HCT116 (cell line): ENCODE results near the gene MIDN. TPM values are rescaled to one million over a fixed set of nuclear protein-coding genes. Genes with fewer than 3 reads are reported as not detected.

Experiments
- ATAC-seq: fragments of 200-7000 bp; cut with Tn5 transposase; 2 replicates; pipeline ENCODE4 v1.9.1; 2020; ENCODE audit warnings: mild to moderate bottlenecking, moderate library complexity
- BruUV-seq: library from RNA; stranded (reverse); fragments of 400-500 nt; replicated peaks from 2 replicates; lab custom pipeline; 2021; lab: Mats Ljungman, UMichigan
- CTCF ChIA-PET: fragments of 300-600 bp; sonication (Branson Sonifier 250); formaldehyde crosslinking; loops from one replicate; lab custom pipeline; 2021; ENCODE audit warnings: antibody characterized with exemption; lab: Charles Lee
- POLR2A ChIA-PET: fragments of 300-600, 350-600 bp; sonication (Branson Sonifier 250); formaldehyde crosslinking; loops from one replicate; lab custom pipeline; 2021; ENCODE audit warnings: antibody characterized with exemption; lab: Charles Lee
- RAD21 ChIA-PET, 2 experiments: fragments of 300-600 bp; sonication (Branson Sonifier 250); formaldehyde crosslinking; loops; one replicate each; lab custom pipeline; 2023; ENCODE audit warnings: low total read pairs in 2 of 2; ENCODE audit not compliant: uncharacterized antibody in 2 of 2, unreplicated experiment in 2 of 2, low non-redundant PET in 1 of 2; lab: Charles Lee
- DNase-seq: peaks from one replicate; pipeline ENCODE4 v3.0.0-alpha.2; 2010; ENCODE audit warnings: low read depth, low spot score
- H2AFZ ChIP-seq: fragments of 200-600 bp; shearing (Covaris generic), sonication (generic); 2 replicates; pipeline ENCODE4 v1.6.1; 2017; ENCODE audit warnings: low read depth, mixed run types, mixed read lengths, antibody characterized with exemption, low read length; ENCODE audit not compliant: poor library complexity, severe bottlenecking
- H3K27ac ChIP-seq: 2 replicates; pipeline ENCODE4 v1.5.1; 2012; ENCODE audit warnings: low read depth, low read length
- H3K27me3 ChIP-seq: fragments of 200-600 bp; sonication (generic); 2 replicates; pipeline ENCODE4 v1.6.1; 2016; ENCODE audit warnings: mixed run types, low read length, mixed read lengths; ENCODE audit not compliant: insufficient read depth
- H3K36me3 ChIP-seq, 2 experiments: fragments of 200-500 bp in 1 of 2; fragments of 200-600 bp in 1 of 2; sonication (Bioruptor generic) in 1 of 2; sonication (generic) in 1 of 2; 2 replicates each; pipeline versions ENCODE4 v1.5.1 to v1.6.1; 2014 to 2016; ENCODE audit warnings: low read length in 2 of 2, inconsistent platforms in 1 of 2, mixed read lengths in 1 of 2, mixed run types in 1 of 2; ENCODE audit not compliant: insufficient read depth in 2 of 2, control insufficient read depth in 1 of 2
- H3K4me1 ChIP-seq, 2 experiments: fragments of 200-600 bp in 1 of 2; sonication (generic) in 1 of 2; 2 replicates each; pipeline versions ENCODE4 v1.5.1 to v1.6.1; 2012 to 2017; ENCODE audit warnings: low read length in 2 of 2, inconsistent platforms in 1 of 2, mild to moderate bottlenecking in 1 of 2, mixed read lengths in 1 of 2, mixed run types in 1 of 2, moderate library complexity in 1 of 2; ENCODE audit not compliant: insufficient read depth in 2 of 2, control insufficient read depth in 1 of 2
- H3K4me2 ChIP-seq: fragments of 200-600 bp; sonication (generic); 2 replicates; pipeline ENCODE4 v1.6.1; 2017; ENCODE audit warnings: mixed run types, low read length, mixed read lengths
- H3K4me3 ChIP-seq, 2 experiments: fragments of 200-600 bp in 1 of 2; sonication (generic) in 1 of 2; replicated peaks in 1 of 2; 2 replicates each; pipeline ENCODE4 v1.5.1; 2011 to 2016; ENCODE audit warnings: low read length in 2 of 2, control low read depth in 1 of 2, low read depth in 1 of 2, mild to moderate bottlenecking in 1 of 2, mixed read lengths in 1 of 2, mixed run types in 1 of 2
- H3K79me2 ChIP-seq: fragments of 200-600 bp; sonication (generic); 2 replicates; pipeline ENCODE4 v1.6.1; 2017; ENCODE audit warnings: mild to moderate bottlenecking, mixed run types, low read length, moderate library complexity, mixed read lengths; ENCODE audit not compliant: insufficient read depth
- H3K9ac ChIP-seq: fragments of 200-600 bp; sonication (generic); 2 replicates; pipeline ENCODE4 v1.6.1; 2016; ENCODE audit warnings: low read length, mixed read lengths
- H3K9me2 ChIP-seq: fragments of 200-600 bp; sonication (generic), shearing (Covaris generic); 2 replicates; pipeline ENCODE4 v1.6.1; 2017; ENCODE audit warnings: mixed run types, mild to moderate bottlenecking, moderate library complexity; ENCODE audit not compliant: insufficient read depth
- H3K9me3 ChIP-seq, 2 experiments: fragments of 200-500 bp in 1 of 2; fragments of 200-600 bp in 1 of 2; sonication (Bioruptor generic) in 1 of 2; sonication (generic) in 1 of 2; 2 replicates each; pipeline ENCODE4 v1.6.1; 2014 to 2017; ENCODE audit warnings: low read length in 2 of 2, mixed read lengths in 2 of 2, inconsistent platforms in 1 of 2, low read depth in 1 of 2, mild to moderate bottlenecking in 1 of 2, mixed run types in 1 of 2, moderate library complexity in 1 of 2; ENCODE audit not compliant: control insufficient read depth in 1 of 2, insufficient read depth in 1 of 2
- H4K20me1 ChIP-seq: fragments of 200-600 bp; sonication (generic), shearing (Covaris generic); 2 replicates; pipeline ENCODE4 v1.6.1; 2017; ENCODE audit warnings: mixed run types, mild to moderate bottlenecking, moderate library complexity; ENCODE audit not compliant: insufficient read depth
- CTCF ChIP-seq, 3 experiments: fragments of 200-600 bp in 1 of 3; sonication (generic) in 1 of 3; IDR thresholded peaks in 2 of 3; conservative IDR thresholded peaks in 1 of 3; 2 replicates each; pipeline ENCODE4 v1.5.1; 2012 to 2017; ENCODE audit warnings: low read depth in 2 of 3, low read length in 2 of 3, antibody characterized with exemption in 1 of 3, borderline replicate concordance in 1 of 3, control low read depth in 1 of 3, mild to moderate bottlenecking in 1 of 3, mixed read lengths in 1 of 3, mixed run types in 1 of 3, moderate library complexity in 1 of 3; ENCODE audit not compliant: insufficient read depth in 1 of 3
- EGR1 ChIP-seq: IDR thresholded peaks from 2 replicates; pipeline ENCODE4 v1.6.1; 2012; ENCODE audit warnings: low read depth
- ELF1 ChIP-seq: IDR thresholded peaks from 2 replicates; pipeline ENCODE4 v1.6.1; 2012; ENCODE audit warnings: low read depth, borderline replicate concordance
- EZH2 ChIP-seq: fragments of 200-600 bp; sonication (generic); IDR thresholded peaks from 2 replicates; pipeline ENCODE4 v1.6.1; 2017; ENCODE audit warnings: antibody characterized with exemption, mixed run types
- MAX ChIP-seq: IDR thresholded peaks from 2 replicates; pipeline ENCODE4 v1.6.1; 2012
- POLR2A ChIP-seq: IDR thresholded peaks from 2 replicates; pipeline ENCODE4 v1.7.0; 2011; ENCODE audit warnings: borderline replicate concordance; ENCODE audit not compliant: insufficient read depth, insufficient read length; ENCODE audit errors: extremely low read depth
- POLR2AphosphoS5 ChIP-seq: IDR thresholded peaks from 2 replicates; pipeline ENCODE4 v1.6.1; 2011; ENCODE audit warnings: mild to moderate bottlenecking, low read depth, low read length, moderate library complexity
- RAD21 ChIP-seq: IDR thresholded peaks from 2 replicates; pipeline ENCODE4 v1.6.1; 2012; ENCODE audit warnings: low read depth, mild to moderate bottlenecking
- SIN3A ChIP-seq: IDR thresholded peaks from 2 replicates; pipeline ENCODE4 v1.6.1; 2012; ENCODE audit warnings: low read depth
- YY1 ChIP-seq: IDR thresholded peaks from 2 replicates; pipeline ENCODE4 v1.6.1; 2011; ENCODE audit warnings: low read length, low read depth, moderate library complexity, mild to moderate bottlenecking; ENCODE audit not compliant: insufficient replicate concordance; ENCODE audit errors: extremely low read depth
- ZFX ChIP-seq: fragments of 450-650 bp; IDR thresholded peaks from 2 replicates; pipeline ENCODE4 v1.6.1; 2017
- ZNF274 ChIP-seq: fragments of 200-500 bp; sonication (Bioruptor generic); IDR thresholded peaks from 2 replicates; pipeline ENCODE4 v1.6.1; 2014; ENCODE audit warnings: mild to moderate bottlenecking, low read depth, low read length, inconsistent platforms
- intact Hi-C: fragments of 100-400 bp; cut with micrococcal nuclease; formaldehyde crosslinking; loops from 2 replicates; pipeline ENCODE4 v1.10.0; 2022
- total RNA-seq: library from RNA; stranded (reverse); gene quantifications from one replicate; pipeline ENCODE4 v1.2.1, GENCODE V29; 2021; ENCODE audit not compliant: unreplicated experiment

Gene MIDN
- total RNA-seq, 1 experiment from 2014 or later = 146 TPM

- Histone ChIP-seq H3K9ac (peak within 1 kb of the TSS; percentile 99), H3K79me2 (peaks cover 52% of the 10 kb centered on the region), H4K20me1 (peaks cover 13% of the 10 kb centered on the region; the same call in 1 of the 2 replicates), H3K4me3 (peak within 1 kb of the TSS; percentile 87 to 89), H3K36me3 (peaks cover 0 to 16% of the 10 kb centered on the region in 2 experiments; a peak in 1 of 4 replicates), H3K9me2 (no peaks in the 10 kb centered on the region), H3K4me1 (peaks cover 52 to 70% of the 10 kb centered on the region in 2 experiments), H3K27ac (peak within 1 kb of the TSS; percentile 100), H2AFZ (no peak within 1 kb of the TSS), H3K9me3 (no peaks in the 10 kb centered on the region), H3K27me3 (no peaks in the 10 kb centered on the region), H3K4me2 (peak within 1 kb of the TSS; percentile 98)
- ChIA-PET RAD21 (interaction anchor here in 1 of 2 experiments (1.6 kb wide), 1 partner anchor 25 kb away, joined by 5 read pairs; no protein-coding TSS in a partner anchor), POLR2A (interaction anchor here (0.7 to 1.9 kb wide), 4 partner anchors 25 to 34 kb away, joined by 3 to 20 read pairs (median 4); partner anchors contain the start of genes CIRBP and FAM174C), CTCF (interaction anchor here (1.0 to 2.3 kb wide), 5 partner anchors 16 to 215 kb away, joined by 3 to 15 read pairs (median 5); partner anchors contain the start of gene CNN2)
- TF ChIP-seq SIN3A (no peak), EZH2 (no peak), EGR1 (no peak), YY1 (peak; percentile 27), RAD21 (no peak), POLR2AphosphoS5 (peak; percentile 80), ZNF274 (no peak), ZFX (peak; percentile 76), CTCF (IDR thresholded peaks at IDR 0.05 in 2 of 3, conservative IDR thresholded peaks at IDR 0.05 in 1 of 3; ENCODE audit: borderline replicate concordance in 1 of 3, insufficient read depth in 1 of 3, low read depth in 2 of 3, low read length in 2 of 3) (no peak), POLR2A (peak; percentile 61), ELF1 (no peak), MAX (no peak)
- BruUV-seq = no TSS peak
- peak; percentile 60 for ATAC-seq
- no peak for DNase-seq
- intact Hi-C loops = loop anchor here (5.0 to 10.0 kb wide), 3 partner anchors 139 to 447 kb away; partner anchors contain the start of genes CNN2, GPX4, PTBP1 and RNU6-2
Observed at GRCh38 chr19:1241417-1242095, 6.8 kb upstream of the MIDN start, which contains the start of gene ATP5F1D. Gene ATP5F1D, plus strand, starts transcription at chr19:1241751. Its CDS starts 100 bp downstream, at chr19:1241851.
